Measurements from ENCODE around the gene MEGF6. TPM values are rescaled to one million over a fixed set of nuclear protein-coding genes. Genes with fewer than 3 reads are reported as not detected.

The MEGF6 gene
- total and polyA plus RNA-seq, 4 donors, result 53.7 to 332 (median 157) TPM

DNA sequence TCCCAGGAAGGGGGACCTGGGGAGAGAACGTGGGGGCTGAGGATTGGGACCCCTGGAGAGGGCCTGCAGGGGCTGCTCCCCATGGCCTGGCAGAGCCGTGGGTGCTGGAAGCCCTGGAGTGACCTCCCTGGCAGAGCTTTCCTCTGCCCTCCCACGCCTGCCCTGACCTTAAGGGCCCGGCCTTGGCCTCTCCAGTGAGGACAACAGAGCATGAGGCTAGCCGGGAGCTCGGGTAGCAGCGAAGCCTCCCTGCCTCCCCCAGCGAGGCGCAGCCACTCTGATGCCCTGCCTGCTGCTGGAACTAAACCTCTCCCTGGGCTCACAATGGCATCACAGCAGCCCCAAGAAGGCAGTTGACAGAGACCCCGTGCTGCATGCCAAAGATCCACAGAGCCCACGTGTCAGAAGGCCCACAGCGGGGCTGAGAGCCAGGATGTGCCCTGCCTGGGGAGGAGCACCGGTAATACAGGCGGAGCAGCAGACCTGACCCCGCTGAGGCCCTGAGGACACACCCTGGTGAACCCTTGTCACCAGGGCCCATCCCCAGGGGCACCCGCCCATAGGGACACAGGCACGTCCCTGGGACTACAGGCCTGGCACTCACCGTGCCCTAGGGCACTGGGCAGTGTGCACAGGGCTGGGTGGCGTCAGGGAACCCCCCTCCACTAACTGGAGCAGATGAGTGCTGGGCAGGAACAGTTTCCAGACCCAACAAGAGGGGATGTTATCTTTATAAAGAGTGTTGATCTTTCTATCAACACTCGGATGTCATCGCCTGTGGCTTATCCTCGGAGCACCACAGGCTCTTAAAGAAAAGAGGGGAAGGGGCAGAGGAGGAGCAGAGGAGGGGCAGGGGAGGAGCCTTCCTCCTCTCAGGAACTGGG lies 108.4 kb downstream of the MEGF6 start:
- Histone ChIP-seq H3K9me3 (ENCODE audit: control insufficient read depth, low read length) (no peaks in the 10 kb centered on the region), H3K4me1 (ENCODE audit: control insufficient read depth in 1 of 2, insufficient read depth in 2 of 2, low read length in 2 of 2) (no peaks in the 10 kb centered on the region), H3K27ac (ENCODE audit: low read depth in 1 of 2, low read length in 2 of 2) (no peak overlapping the region), H3K36me3 (ENCODE audit: control insufficient read depth in 1 of 2, insufficient read depth in 2 of 2, low read length in 1 of 2) (peaks cover 0 to 3% of the 10 kb centered on the region in 2 donors), H3K4me3 (ENCODE audit: low read length in 2 of 2) (no peak overlapping the region), H3K27me3 (ENCODE audit: control insufficient read depth in 1 of 2, insufficient read depth in 2 of 2, low read length in 1 of 2) (no peaks in the 10 kb centered on the region)
- WGBS, 2 donors, result 73 to 80% methylated on average over 22 of the region's 22 CpGs
- intact Hi-C loops (cut with DNase I), result no loop called here
- ATAC-seq (ENCODE audit: low FRiP score), result no peak
- DNase-seq, result no peak

DNA sequence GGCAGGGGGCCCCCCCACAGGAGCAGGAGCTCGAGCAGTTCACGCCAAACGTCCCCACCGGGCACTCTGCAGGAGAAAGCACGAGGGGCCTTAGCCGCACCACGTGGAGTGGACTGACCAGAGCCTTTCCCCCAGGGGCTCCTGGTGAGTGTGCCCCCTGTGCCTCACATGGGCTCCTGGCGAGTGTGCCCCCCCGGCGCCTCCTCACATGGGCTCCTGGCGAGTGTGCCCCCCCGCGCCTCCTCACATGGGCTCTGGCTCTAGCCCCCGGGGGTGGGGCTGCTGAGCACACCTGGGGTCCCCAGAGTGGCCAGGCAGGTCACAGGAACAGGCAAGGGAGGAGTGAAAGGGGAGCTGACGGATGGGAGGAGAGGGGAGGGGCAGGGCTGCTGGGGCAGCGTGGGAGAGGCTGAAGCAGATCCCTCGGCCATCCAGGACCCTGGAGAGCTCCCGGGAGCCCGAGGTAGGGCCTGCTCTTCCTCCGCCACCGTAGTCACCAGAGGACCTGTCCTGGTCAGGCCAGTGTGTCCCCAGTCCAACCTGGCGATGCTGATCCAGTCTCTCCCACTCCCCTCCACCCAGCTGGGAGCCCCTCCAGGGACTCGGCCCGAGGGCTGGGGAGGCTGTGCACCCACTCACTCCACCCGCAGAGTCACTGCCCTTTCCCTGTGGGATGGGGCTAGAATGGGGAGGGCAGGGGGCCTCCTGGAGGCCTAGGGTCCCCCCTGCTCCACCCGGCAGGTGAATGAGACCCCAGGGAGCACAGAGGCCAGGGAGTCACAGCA lies 109.3 kb downstream of the MEGF6 start:
- intact Hi-C loops (cut with DNase I), result no loop called here
- DNase-seq, result peak; percentile 76 to 87

GRCh38 chr1:3501437-3501836 lies 109.9 kb downstream of the MEGF6 start:
- DNase-seq, result no peak
- 64 to 67% methylated on average over 17 of the region's 17 CpGs for WGBS, 2 donors

More for the DNA sequence above, 109.3 kb downstream of the MEGF6 start:
- Histone ChIP-seq H3K36me3 (ENCODE audit: control insufficient read depth in 1 of 2, insufficient read depth in 2 of 2, low read length in 1 of 2) (peaks cover 0 to 3% of the 10 kb centered on the region in 2 donors), H3K27ac (ENCODE audit: low read depth in 1 of 2, low read length in 2 of 2) (no peak overlapping the region), H3K27me3 (ENCODE audit: control insufficient read depth in 1 of 2, insufficient read depth in 2 of 2, low read length in 1 of 2) (no peaks in the 10 kb centered on the region), H3K9me3 (ENCODE audit: control insufficient read depth, low read length) (no peaks in the 10 kb centered on the region), H3K4me3 (ENCODE audit: low read length in 2 of 2) (no peak overlapping the region), H3K4me1 (ENCODE audit: control insufficient read depth in 1 of 2, insufficient read depth in 2 of 2, low read length in 2 of 2) (no peaks in the 10 kb centered on the region)
- WGBS, 2 donors, result 69 to 76% methylated on average over 20 to 26 of the region's 26 CpGs
- ATAC-seq (ENCODE audit: low FRiP score), result peak; percentile 96

DNA sequence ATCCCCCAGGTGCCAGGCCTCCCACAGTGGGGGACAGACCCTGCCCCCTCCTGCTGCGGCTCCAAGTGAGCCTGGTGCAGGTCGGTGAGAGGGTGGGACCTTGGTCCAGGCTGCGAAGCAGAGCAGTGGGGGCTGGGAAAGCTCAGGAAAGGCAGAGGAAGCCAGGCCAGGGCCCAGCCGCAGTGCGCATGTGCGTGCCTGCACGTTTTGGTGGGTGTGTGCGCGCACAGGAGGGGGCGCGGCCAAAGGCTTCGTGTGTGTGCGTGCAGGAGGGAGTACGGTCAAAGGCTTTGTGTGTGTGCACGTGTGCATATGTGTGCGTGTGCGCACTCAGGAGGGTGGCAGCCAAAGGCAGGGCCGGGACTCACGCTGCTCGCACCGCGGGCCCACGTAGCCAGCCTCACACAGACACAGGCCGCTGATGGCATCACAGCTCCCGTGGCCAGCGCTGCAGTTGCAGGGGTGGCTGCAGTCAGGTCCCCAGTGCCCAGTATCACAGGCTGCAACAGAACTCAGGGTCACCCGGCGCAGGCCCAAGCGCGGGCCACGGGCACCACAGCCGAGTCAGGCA lies 111.0 kb downstream of the MEGF6 start:
- WGBS, 2 donors, result 90 to 91% methylated on average over 32 of the region's 32 CpGs
- Histone ChIP-seq H3K27me3 (ENCODE audit: control insufficient read depth in 1 of 2, insufficient read depth in 2 of 2, low read length in 1 of 2) (no peaks in the 10 kb centered on the region), H3K36me3 (ENCODE audit: control insufficient read depth in 1 of 2, insufficient read depth in 2 of 2, low read length in 1 of 2) (peaks cover 0 to 3% of the 10 kb centered on the region in 2 donors), H3K27ac (ENCODE audit: low read depth in 1 of 2, low read length in 2 of 2) (no peak overlapping the region), H3K4me1 (ENCODE audit: control insufficient read depth in 1 of 2, insufficient read depth in 2 of 2, low read length in 2 of 2) (no peaks in the 10 kb centered on the region), H3K4me3 (ENCODE audit: low read length in 2 of 2) (no peak overlapping the region), H3K9me3 (ENCODE audit: control insufficient read depth, low read length) (no peaks in the 10 kb centered on the region)
- intact Hi-C loops (cut with DNase I), result no loop called here
- ATAC-seq (ENCODE audit: low FRiP score) (no peak), DNase-seq (no peak)

More at GRCh38 chr1:3501437-3501836, 109.9 kb downstream of the MEGF6 start:
- Histone ChIP-seq H3K27ac (ENCODE audit: low read depth in 1 of 2, low read length in 2 of 2) (no peak overlapping the region), H3K27me3 (ENCODE audit: control insufficient read depth in 1 of 2, insufficient read depth in 2 of 2, low read length in 1 of 2) (no peaks in the 10 kb centered on the region), H3K4me3 (ENCODE audit: low read length in 2 of 2) (no peak overlapping the region), H3K36me3 (ENCODE audit: control insufficient read depth in 1 of 2, insufficient read depth in 2 of 2, low read length in 1 of 2) (peaks cover 0 to 3% of the 10 kb centered on the region in 2 donors), H3K4me1 (ENCODE audit: control insufficient read depth in 1 of 2, insufficient read depth in 2 of 2, low read length in 2 of 2) (no peaks in the 10 kb centered on the region), H3K9me3 (ENCODE audit: control insufficient read depth, low read length) (no peaks in the 10 kb centered on the region)
- intact Hi-C loops (cut with DNase I), result no loop called here
- ATAC-seq (ENCODE audit: low FRiP score), result no peak

- Histone ChIP-seq H3K4me1 (ENCODE audit: control insufficient read depth in 1 of 2, insufficient read depth in 2 of 2, low read length in 2 of 2) (no peaks in the 10 kb centered on the region), H3K36me3 (ENCODE audit: control insufficient read depth in 1 of 2, insufficient read depth in 2 of 2, low read length in 1 of 2) (peaks cover 0 to 3% of the 10 kb centered on the region in 2 donors), H3K4me3 (ENCODE audit: low read length in 2 of 2) (no peak overlapping the region), H3K27ac (ENCODE audit: low read depth in 1 of 2, low read length in 2 of 2) (no peak overlapping the region), H3K27me3 (ENCODE audit: control insufficient read depth in 1 of 2, insufficient read depth in 2 of 2, low read length in 1 of 2) (no peaks in the 10 kb centered on the region), H3K9me3 (ENCODE audit: control insufficient read depth, low read length) (no peaks in the 10 kb centered on the region)
- 74 to 82% methylated on average over 22 of the region's 22 CpGs for whole genome bisulfite sequencing, 2 donors
- DNase-seq, result no peak
- ATAC-seq (ENCODE audit: low FRiP score), result no peak
- intact Hi-C loops (cut with DNase I), result no loop called here
Measured at GRCh38 chr1:3499611-3500010, 111.7 kb downstream of the MEGF6 start.

DNA sequence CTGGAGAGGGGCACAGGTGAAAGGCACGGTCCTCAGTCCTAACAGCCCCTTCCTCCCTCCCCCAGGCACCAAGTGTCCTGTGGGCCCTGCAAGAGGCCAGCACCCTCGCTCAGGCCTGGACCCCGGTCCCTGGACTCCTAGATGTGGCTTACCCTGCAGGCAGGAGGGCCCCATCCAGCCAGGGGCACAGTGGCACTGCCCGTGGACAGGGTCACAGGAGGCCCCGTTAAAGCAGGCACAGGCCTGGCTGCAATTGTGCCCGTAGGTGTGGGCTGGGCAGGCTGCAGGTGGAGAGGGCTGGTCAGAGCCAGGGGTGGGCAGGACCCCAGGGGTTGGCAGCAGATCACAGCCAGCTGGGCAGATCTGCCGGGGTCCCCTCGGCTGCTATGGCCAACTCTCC lies 112.3 kb downstream of the MEGF6 start:
- no peak for ATAC-seq (ENCODE audit: low FRiP score)
- Histone ChIP-seq H3K4me1 (ENCODE audit: control insufficient read depth in 1 of 2, insufficient read depth in 2 of 2, low read length in 2 of 2) (no peaks in the 10 kb centered on the region), H3K4me3 (ENCODE audit: low read length in 2 of 2) (no peak overlapping the region), H3K36me3 (ENCODE audit: control insufficient read depth in 1 of 2, insufficient read depth in 2 of 2, low read length in 1 of 2) (peaks cover 0 to 3% of the 10 kb centered on the region in 2 donors), H3K27ac (ENCODE audit: low read depth in 1 of 2, low read length in 2 of 2) (no peak overlapping the region), H3K27me3 (ENCODE audit: control insufficient read depth in 1 of 2, insufficient read depth in 2 of 2, low read length in 1 of 2) (no peaks in the 10 kb centered on the region), H3K9me3 (ENCODE audit: control insufficient read depth, low read length) (no peaks in the 10 kb centered on the region)
- 70 to 81% methylated on average over 8 of the region's 8 CpGs for WGBS, 2 donors
- intact Hi-C loops (cut with DNase I), result no loop called here
- DNase-seq, result no peak

DNA sequence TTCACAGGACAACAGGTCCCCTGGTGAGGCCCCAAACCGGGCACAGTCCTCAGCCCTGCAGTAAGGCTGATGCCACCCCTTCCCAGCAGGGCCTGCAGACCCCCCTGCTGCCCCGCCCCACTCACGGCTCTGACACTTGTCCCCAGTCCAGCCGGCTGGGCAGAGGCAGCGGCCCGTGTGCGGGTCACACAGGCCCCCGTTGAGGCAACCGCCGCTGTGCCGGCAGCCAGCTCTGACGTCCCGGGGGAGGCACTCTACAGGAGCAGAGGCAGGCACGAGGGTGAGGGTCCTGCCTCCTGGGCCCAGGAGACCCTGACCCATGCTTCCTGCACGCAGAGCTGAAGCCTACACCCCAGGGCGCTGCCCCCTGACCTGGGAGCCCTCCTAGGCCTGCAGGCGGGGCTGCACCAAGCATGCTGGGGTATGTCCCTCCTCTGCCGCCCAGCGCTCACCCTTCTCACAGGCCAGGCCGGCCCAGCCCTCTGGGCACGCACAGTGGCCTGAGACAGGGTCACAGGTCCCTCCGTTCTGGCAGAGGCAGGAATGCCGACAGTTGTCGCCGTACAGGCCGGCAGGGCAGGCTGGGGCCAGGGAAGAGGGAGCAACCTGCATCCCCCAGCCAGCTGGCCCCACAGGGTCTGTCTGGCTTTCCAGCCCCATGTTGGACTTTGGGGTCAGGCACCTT lies 112.9 kb downstream of the MEGF6 start:
- DNase-seq (no peak), ATAC-seq (ENCODE audit: low FRiP score) (no peak)
- whole genome bisulfite sequencing, 2 donors, result 80 to 83% methylated on average over 23 to 26 of the region's 26 CpGs
- Histone ChIP-seq H3K4me1 (ENCODE audit: control insufficient read depth in 1 of 2, insufficient read depth in 2 of 2, low read length in 2 of 2) (no peaks in the 10 kb centered on the region), H3K9me3 (ENCODE audit: control insufficient read depth, low read length) (no peaks in the 10 kb centered on the region), H3K36me3 (ENCODE audit: control insufficient read depth in 1 of 2, insufficient read depth in 2 of 2, low read length in 1 of 2) (peaks cover 0 to 3% of the 10 kb centered on the region in 2 donors), H3K4me3 (ENCODE audit: low read length in 2 of 2) (no peak overlapping the region), H3K27me3 (ENCODE audit: control insufficient read depth in 1 of 2, insufficient read depth in 2 of 2, low read length in 1 of 2) (no peaks in the 10 kb centered on the region), H3K27ac (ENCODE audit: low read depth in 1 of 2, low read length in 2 of 2) (no peak overlapping the region)
- intact Hi-C loops (cut with DNase I), result no loop called here

GRCh38 chr1:3497521-3497920 lies 113.8 kb downstream of the MEGF6 start:
- H3K27ac ChIP-seq (ENCODE audit: low read depth in 1 of 2, low read length in 2 of 2), result no peak overlapping the region
- H3K4me1 ChIP-seq (ENCODE audit: control insufficient read depth in 1 of 2, insufficient read depth in 2 of 2, low read length in 2 of 2), result no peaks in the 10 kb centered on the region
- ATAC-seq (ENCODE audit: low FRiP score) (no peak), DNase-seq (no peak)
- H3K9me3 ChIP-seq (ENCODE audit: control insufficient read depth, low read length), result no peaks in the 10 kb centered on the region
- intact Hi-C loops (cut with DNase I), result no loop called here
- 87 to 88% methylated on average over 19 of the region's 19 CpGs for WGBS, 2 donors
- no peaks in the 10 kb centered on the region for H3K27me3 ChIP-seq (ENCODE audit: control insufficient read depth in 1 of 2, insufficient read depth in 2 of 2, low read length in 1 of 2)
- H3K4me3 ChIP-seq (ENCODE audit: low read length in 2 of 2), result no peak overlapping the region
- peaks cover 0 to 3% of the 10 kb centered on the region in 2 donors for H3K36me3 ChIP-seq (ENCODE audit: control insufficient read depth in 1 of 2, insufficient read depth in 2 of 2, low read length in 1 of 2)
